Esophagus squamous epithelium (tissue), 4 donors: ENCODE measurements around the gene MBD2.

Experiments
- POLR2A ChIP-seq, 4 donors: fragments of 450-650 bp; IDR thresholded peaks; one replicate each; pipeline ENCODE4 v1.6.1; 2017; ENCODE audit warnings: antibody characterized with exemption in 4 of 4, mild to moderate bottlenecking in 4 of 4, moderate library complexity in 3 of 4
- TF ChIP-seq, protein P1 (sequence below), 6 experiments: fragments of 450-650 bp in 4 of 6; fragments of 200-600 bp in 2 of 6; sonication (generic) in 2 of 6; IDR thresholded peaks; one replicate each; pipeline ENCODE4 v1.5.1; 2016 to 2019; ENCODE audit warnings: antibody characterized with exemption in 6 of 6, mild to moderate bottlenecking in 4 of 6, moderate library complexity in 4 of 6

DNA sequence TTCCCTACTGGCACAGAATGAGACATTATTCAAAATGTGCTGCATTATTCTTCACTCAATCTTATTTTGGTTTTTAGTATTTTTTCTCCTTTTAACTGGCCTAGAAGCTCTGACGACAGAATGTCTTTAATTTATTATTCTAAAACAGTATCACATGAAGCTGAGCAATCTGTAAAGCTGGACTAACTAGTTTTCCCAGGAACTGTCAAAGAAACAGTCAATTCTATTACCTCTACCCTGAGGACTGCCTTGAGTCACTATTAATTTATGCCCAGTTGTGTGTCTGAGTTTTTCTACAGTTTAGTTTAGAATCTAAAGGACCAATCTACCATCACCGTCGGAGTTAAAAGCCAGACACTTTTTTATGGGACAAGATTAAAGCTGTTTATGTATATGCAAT is 31.6 kb downstream of the MBD2 start:
- TF ChIP-seq, protein P1, sequence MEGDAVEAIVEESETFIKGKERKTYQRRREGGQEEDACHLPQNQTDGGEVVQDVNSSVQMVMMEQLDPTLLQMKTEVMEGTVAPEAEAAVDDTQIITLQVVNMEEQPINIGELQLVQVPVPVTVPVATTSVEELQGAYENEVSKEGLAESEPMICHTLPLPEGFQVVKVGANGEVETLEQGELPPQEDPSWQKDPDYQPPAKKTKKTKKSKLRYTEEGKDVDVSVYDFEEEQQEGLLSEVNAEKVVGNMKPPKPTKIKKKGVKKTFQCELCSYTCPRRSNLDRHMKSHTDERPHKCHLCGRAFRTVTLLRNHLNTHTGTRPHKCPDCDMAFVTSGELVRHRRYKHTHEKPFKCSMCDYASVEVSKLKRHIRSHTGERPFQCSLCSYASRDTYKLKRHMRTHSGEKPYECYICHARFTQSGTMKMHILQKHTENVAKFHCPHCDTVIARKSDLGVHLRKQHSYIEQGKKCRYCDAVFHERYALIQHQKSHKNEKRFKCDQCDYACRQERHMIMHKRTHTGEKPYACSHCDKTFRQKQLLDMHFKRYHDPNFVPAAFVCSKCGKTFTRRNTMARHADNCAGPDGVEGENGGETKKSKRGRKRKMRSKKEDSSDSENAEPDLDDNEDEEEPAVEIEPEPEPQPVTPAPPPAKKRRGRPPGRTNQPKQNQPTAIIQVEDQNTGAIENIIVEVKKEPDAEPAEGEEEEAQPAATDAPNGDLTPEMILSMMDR (IDR thresholded peaks at IDR 0.05), result no peak
- TF ChIP-seq POLR2A (IDR thresholded peaks at IDR 0.05), result no peak
